GM18909 (cell line): ENCODE measurements around the gene UBA3.

Experiments used
- ATAC-seq: cut with Tn5 transposase; IDR thresholded peaks from one replicate; pipeline ENCODE4 v1.9.1; 2021; ENCODE audit warnings: mild to moderate bottlenecking; ENCODE audit not compliant: unreplicated experiment, poor library complexity

UBA3 gene

DNA sequence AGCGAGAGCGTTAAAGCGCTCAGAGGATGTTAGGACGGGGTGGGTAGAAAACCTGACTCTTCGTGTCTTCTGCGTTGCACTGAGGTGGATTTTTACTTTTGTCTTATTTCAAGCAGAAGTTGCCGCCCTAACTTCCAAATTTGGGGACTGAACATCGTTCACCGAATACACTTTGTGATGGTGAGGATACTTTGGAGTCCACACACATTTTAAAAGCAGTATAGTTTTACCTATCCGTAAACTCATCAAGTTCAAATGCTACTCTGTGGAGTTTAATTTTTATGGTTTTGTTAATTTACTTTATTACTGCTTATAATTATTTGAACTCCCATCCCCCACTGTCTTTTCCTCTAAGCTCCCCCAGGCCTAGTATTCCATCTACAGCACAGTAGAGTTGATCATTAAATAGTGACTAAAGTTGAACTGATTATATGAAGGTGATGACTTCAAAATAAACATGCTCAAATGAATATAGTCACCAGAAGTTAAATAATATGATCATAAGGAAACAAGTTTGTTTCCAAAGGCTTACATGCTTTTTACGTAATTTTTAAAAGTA lies 66.1 kb downstream of the UBA3 start:
- no peak for ATAC-seq

DNA sequence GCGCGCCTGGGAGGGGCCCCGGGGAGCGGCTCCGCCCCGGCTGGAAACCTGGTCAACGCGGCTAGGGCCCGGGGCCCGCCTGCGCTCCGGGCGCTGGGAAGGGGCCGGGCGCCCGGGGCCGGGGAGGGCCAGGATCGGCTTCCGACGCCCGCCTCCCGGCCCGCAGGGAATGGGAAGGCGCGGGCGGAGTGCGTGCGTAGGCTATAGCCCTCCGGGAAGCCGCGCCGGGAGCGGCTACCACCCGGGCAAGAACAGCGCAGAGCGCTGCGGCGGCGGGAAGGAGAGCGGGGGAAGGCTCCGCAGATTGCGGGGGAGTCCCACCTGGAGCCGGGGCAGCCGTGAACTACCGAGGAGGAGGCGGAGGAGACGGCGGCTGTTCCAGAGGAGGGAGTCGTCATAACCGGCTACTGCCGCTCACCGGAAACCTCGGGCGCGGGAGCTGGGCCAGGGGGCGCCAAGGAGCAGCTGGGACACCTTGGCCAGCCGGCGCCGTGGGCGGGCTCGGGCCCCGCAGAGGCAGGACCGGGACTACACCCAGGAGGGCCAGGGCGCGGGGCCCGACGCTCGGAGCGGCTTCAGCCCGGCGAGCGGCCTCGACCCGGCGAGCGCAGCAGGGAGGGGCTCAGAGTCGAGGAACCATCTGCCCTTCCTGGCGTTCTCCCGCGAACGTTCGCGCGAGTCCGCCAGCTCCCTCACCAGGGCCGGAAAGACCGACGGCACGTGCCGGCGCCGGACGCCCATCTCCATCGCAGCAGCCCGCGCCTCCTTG lies 66.7 kb downstream of the UBA3 start, which contains the start of gene EOGT:
TSS of gene EOGT (minus strand) at position 432 of the 769 bp plus-strand sequence. CDS start 3,838 bp downstream, outside the sequence.
- ATAC-seq: peak; percentile 85

DNA sequence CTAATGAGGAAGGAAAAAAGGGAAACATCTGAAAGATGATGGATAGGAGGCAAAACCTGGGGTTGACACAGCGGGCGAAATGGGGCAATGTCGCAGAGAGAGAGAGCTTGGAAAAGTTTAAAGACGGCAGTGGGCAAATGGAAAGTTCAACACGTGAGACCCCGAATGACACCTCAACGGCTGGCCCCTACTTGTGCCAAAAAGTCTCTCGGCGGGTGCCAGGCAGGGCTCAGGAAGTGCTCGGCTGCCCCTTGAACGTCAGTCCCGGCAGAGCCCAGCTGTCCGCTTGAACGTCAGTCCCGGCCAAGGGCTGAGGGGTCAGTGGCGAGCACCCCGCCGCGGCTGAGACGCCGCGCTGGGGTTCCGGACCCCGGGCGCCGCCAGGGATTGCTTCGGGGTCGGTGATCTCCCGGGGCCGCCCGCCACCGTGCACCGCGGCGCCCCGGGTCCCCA lies 67.3 kb downstream of the UBA3 start:
- ATAC-seq: peak; percentile 57

DNA sequence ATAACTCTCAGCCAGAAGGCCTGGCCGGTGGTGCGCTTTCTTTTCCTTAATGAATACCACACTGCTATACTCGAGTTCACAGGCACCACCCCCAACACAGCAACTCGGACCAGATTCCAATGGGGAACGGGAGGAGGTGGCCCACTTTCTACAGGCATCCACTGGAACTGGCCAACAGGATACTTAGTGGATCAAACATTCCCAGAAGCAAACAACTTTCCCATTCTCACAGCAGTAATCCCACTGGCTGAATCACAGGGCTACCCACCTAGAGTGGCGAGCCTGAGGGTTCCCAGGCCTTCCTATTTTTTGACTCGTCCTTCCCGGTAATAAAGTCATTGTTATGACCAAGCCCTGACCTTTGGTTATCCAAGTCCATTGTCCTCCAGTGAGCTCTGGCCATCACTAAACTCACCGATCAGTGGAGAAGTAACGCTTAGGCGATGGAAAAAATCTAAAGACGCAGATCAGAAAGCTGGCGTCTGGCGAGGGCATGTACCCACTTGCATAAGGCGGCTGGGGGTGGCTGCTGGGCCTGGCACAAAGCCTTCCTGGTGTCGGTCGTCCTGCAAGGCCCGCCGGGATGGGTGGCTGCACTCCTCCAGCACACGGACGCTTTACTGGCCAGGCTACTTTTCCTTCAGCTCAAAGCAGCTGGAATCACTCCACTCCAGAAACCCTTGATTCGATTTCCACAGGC lies 67.9 kb downstream of the UBA3 start:
- ATAC-seq: no peak

DNA sequence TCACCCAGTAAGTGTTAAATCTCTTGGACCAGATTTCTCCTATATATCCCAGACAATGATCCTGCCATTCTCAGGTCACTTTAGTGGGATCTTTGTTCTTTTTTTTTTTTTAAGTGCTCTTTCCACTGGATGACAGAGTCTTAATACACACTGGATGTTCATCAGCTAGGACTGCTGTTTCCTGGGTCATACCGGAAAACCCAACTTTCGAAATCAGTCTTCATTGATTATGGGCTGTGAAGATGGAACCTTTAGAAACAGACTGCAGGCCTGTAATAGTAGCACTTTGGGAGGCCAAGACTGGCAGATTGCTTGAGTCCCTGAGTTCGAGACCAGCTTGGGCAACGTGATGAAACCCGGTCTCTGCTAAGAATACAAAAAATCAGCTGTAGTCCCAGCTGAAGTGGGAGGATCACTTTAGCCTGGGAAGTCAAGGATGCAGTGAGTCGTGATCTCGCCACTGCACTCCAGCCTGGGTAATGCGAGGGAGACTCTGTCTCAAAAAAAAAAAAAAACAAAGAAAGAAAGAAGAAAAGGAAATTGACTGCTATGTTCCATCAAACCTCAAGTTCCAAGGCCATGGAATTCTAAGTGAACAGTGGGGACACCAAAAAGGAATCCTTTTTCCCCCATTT lies 69.0 kb downstream of the UBA3 start:
- no peak for ATAC-seq

DNA sequence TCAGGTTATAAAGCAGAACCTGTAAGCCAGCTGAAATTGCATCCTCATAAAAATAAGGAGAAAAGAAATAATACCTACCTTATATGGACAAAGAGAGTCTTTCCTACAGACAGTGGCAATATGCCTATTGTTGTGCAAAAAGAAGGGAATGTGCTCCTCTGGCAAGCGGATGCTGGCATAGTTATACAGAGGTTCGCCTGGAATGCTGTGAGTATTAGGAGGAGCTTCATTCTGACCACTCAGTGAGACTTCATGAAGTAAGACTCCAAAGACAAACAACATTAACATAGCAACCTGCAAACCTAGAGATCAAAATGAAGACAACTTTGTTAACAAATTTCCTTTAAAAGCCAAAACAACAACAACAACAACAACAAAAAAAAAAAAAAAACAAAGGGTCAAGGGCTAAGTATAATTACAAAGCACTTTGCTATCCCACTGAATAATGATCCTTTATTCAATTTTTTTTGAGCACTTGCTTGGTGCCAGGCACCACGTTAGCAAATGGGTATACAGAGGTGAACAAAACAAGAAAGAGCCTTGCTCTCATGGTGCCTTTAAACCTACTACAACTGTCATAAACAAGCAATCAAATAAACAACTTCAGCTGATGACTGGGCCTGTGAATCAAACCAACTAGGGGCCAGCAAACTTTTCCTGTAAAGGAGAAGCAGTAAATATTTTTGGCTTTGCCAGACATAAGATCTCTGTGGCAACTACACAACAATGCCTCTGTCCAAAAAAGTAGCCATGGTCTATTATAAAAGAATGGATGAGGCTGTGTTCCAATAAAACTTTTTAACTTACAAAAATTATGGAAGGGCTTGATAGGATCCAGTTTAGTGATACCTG lies 70.4 kb downstream of the UBA3 start:
- no peak for ATAC-seq

DNA sequence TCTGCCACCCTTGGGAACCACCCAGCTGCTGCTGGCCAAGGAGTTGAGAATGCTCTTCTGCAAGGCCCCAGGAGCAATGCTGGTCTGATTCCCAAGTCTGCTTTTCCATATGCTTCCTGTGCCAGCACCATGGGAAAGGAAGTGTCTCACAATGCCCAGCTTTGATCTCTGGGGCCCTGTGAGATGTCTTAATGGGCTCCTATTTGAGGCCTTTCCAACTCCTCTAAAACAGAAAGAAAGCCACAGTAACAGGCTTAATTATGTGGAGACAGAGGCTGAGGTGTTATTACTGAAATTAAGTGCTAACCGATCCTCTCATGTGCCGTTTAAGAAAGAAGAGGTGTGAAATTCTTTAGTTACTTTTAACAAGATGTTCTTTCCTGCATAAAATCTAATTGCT lies 71.2 kb downstream of the UBA3 start:
- no peak for ATAC-seq

DNA sequence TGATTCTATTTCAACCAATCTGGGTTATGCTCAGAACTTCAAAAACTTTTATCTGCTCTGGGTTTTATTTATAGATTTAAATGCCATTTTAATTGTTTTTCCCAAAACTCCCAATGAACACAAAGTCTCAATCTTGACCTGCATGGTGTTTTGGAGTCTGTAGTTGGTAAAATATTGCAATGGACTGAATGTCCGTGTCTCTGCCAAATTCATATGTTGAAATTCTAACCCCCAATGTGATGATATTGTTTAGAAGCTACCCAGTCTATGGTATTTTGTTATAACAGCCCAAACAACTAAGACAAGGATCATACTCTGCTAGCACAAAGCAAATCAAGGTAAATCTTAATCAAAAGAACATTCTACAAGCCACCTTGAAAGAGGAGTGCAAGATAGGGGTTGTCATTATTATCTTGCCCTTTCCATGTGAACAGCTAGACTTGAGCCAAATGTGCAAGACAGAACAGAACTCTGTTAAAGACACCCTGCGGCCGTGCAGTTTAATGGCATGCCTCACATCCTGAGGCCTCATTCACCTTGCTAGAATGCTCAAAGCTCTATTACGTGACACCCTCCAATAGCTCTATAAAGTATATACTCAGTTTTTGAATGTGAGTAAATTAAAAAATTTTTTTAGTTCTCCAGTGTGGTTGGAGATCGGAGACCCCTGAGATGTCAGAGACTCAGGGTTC lies 74.2 kb downstream of the UBA3 start:
- ATAC-seq: no peak

DNA sequence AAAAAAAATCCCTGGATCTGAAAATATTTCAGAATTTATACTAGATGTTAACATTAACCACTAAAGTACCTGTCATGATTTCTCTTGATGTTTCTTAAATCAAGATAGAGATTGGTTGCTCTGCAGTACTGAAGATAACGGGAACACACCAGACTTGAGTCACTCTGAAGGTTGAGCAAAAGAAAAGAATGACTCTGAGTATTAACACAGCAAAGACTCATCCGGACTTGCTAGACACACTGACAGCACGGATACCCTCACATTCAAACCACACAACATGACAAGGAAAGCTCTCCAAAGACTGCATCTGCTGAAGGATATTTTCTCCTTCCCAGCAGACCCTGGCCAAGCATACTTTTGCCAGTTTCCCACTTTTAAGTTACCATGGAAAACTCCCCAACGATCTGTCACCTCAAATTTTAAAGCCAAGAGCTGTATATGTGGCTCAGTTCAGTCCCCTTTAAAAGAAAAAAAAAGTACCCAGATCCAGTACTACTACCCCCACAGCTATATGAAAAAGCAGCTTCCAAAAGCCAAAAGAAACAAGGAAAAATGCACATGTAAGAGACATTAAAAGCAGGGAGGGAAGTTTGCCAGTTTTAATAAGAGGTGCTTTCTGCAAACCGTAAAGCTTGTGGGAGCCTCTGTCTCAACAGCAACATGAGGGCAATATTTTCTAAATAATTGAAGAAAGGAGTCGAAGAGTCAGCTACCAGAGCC lies 74.9 kb downstream of the UBA3 start:
- ATAC-seq: no peak
